Transverse colon (tissue), 3 donors: ENCODE results near the gene CEP152.

Source experiments
- CTCF ChIP-seq, 5 experiments: fragments of 200-600 bp in 3 of 5; fragments of 450-650 bp in 2 of 5; sonication (generic) in 3 of 5; IDR thresholded peaks; 1 replicate in 2 of 5; 2 replicates in 3 of 5; pipeline ENCODE4 v1.5.1; 2016 to 2017; ENCODE audit warnings: antibody characterized with exemption in 5 of 5, inconsistent platforms in 3 of 5, mild to moderate bottlenecking in 2 of 5, moderate library complexity in 1 of 5
- POLR2A ChIP-seq: fragments of 450-650 bp; IDR thresholded peaks from one replicate; pipeline ENCODE4 v1.6.1; 2016; ENCODE audit warnings: antibody characterized with exemption, mild to moderate bottlenecking, moderate library complexity

GRCh38 chr15:48794697-48795134, 16.2 kb downstream of the CEP152 start:
- TF ChIP-seq POLR2A = no peak
- no peak for TF ChIP-seq CTCF (IDR thresholded peaks at IDR 0.05)
